Purkinje cell (primary cell): ENCODE results near the gene CAPN6. TPM values are rescaled to one million over a fixed set of nuclear protein-coding genes. Genes with fewer than 3 reads are reported as not detected.

Experiments used
- polyA plus RNA-seq: library from polyadenylated mRNA; unstranded; fragments of >200 nt; fragmentation: Nextera tagmentation; gene quantifications from 2 replicates; pipeline ENCODE4 v1.2.1, GENCODE V29; 2014

Gene CAPN6
- polyA plus RNA-seq, result 0.11 and 1.5 TPM in 2 replicates

GRCh38 chrX:111270339-111270738 lies at the start of gene CAPN6:
TSS of gene CAPN6 (minus strand) at chrX:111270483. CDS start at chrX:111263936, 6,547 bp downstream.

Other genes starting within 250 kb of the CAPN6 start
- 23.9 and 29.5 TPM in 2 replicates for gene PAK3, start 174.3 kb downstream of the CAPN6 start, polyA plus RNA-seq
- gene DCX, start 141.7 kb upstream of the CAPN6 start, polyA plus RNA-seq, result 0.03 and 1.8 TPM in 2 replicates
- gene SERTM2, start 241.2 kb upstream of the CAPN6 start, polyA plus RNA-seq, result not detected in 2 replicates